Uterus (tissue), 2 donors: ENCODE measurements around the gene ECHS1.

Experiments
- POLR2A ChIP-seq, 2 donors: fragments of 450-650 bp; IDR thresholded peaks; one replicate each; pipeline ENCODE4 v1.6.1; 2016; ENCODE audit warnings: antibody characterized with exemption in 2 of 2, mild to moderate bottlenecking in 1 of 2, moderate library complexity in 1 of 2
- TF ChIP-seq, protein P1 (sequence below), 4 experiments: fragments of 200-600 bp in 2 of 4; fragments of 450-650 bp in 2 of 4; sonication (generic) in 2 of 4; IDR thresholded peaks; one replicate each; pipeline ENCODE4 v1.5.1; 2016 to 2019; ENCODE audit warnings: antibody characterized with exemption in 4 of 4, mild to moderate bottlenecking in 2 of 4, moderate library complexity in 1 of 4

GRCh38 chr10:133368153-133368552, 5.0 kb downstream of the ECHS1 start:
- TF ChIP-seq, protein P1, sequence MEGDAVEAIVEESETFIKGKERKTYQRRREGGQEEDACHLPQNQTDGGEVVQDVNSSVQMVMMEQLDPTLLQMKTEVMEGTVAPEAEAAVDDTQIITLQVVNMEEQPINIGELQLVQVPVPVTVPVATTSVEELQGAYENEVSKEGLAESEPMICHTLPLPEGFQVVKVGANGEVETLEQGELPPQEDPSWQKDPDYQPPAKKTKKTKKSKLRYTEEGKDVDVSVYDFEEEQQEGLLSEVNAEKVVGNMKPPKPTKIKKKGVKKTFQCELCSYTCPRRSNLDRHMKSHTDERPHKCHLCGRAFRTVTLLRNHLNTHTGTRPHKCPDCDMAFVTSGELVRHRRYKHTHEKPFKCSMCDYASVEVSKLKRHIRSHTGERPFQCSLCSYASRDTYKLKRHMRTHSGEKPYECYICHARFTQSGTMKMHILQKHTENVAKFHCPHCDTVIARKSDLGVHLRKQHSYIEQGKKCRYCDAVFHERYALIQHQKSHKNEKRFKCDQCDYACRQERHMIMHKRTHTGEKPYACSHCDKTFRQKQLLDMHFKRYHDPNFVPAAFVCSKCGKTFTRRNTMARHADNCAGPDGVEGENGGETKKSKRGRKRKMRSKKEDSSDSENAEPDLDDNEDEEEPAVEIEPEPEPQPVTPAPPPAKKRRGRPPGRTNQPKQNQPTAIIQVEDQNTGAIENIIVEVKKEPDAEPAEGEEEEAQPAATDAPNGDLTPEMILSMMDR (IDR thresholded peaks at IDR 0.05) = no peak
- no peak for TF ChIP-seq POLR2A (IDR thresholded peaks at IDR 0.05)
